Mammary epithelial cell (primary cell): ENCODE results near the gene RNASE2.

Source experiments
- EZH2 ChIP-seq: IDR thresholded peaks from 2 replicates; pipeline ENCODE4 v1.6.1; 2012; ENCODE audit warnings: low read length, inconsistent platforms, borderline replicate concordance
- TF ChIP-seq, protein P1 (sequence below), 2 donors: IDR thresholded peaks in 1 of 2; conservative IDR thresholded peaks in 1 of 2; 2 replicates each; pipeline ENCODE4 v1.5.1; 2011 to 2012; ENCODE audit warnings: inconsistent platforms in 2 of 2, low read length in 2 of 2, mild to moderate bottlenecking in 2 of 2, control low read depth in 1 of 2, low read depth in 1 of 2; ENCODE audit not compliant: insufficient read depth in 1 of 2; ENCODE audit errors: extremely low read depth in 1 of 2

- TF ChIP-seq, protein P1, sequence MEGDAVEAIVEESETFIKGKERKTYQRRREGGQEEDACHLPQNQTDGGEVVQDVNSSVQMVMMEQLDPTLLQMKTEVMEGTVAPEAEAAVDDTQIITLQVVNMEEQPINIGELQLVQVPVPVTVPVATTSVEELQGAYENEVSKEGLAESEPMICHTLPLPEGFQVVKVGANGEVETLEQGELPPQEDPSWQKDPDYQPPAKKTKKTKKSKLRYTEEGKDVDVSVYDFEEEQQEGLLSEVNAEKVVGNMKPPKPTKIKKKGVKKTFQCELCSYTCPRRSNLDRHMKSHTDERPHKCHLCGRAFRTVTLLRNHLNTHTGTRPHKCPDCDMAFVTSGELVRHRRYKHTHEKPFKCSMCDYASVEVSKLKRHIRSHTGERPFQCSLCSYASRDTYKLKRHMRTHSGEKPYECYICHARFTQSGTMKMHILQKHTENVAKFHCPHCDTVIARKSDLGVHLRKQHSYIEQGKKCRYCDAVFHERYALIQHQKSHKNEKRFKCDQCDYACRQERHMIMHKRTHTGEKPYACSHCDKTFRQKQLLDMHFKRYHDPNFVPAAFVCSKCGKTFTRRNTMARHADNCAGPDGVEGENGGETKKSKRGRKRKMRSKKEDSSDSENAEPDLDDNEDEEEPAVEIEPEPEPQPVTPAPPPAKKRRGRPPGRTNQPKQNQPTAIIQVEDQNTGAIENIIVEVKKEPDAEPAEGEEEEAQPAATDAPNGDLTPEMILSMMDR (conservative IDR thresholded peaks at IDR 0.05 in 1 of 2, IDR thresholded peaks at IDR 0.05 in 1 of 2; ENCODE audit: extremely low read depth in 1 of 2, insufficient read depth in 1 of 2, low read depth in 1 of 2, low read length in 2 of 2), result no peak
- no peak for TF ChIP-seq EZH2
These were observed 42.9 kb downstream of the RNASE2 start for GRCh38 chr14:20998139-20998538.
